Measurements from ENCODE around the gene TREM2. TPM values are rescaled to one million over a fixed set of nuclear protein-coding genes. Genes with fewer than 3 reads are reported as not detected.

The TREM2 gene
- total and polyA plus RNA-seq, 10 of the 15 experiments (the other 5 are each of a cell fraction or from before 2014, with no cell fraction given): not detected

GRCh38 chr6:41197234-41197633 lies 34.3 kb upstream of the TREM2 start (continued):
- TF ChIP-seq YBX1 (IDR thresholded peaks at IDR 0.05): no peak
- TF ChIP-seq ZZZ3 (IDR thresholded peaks at IDR 0.05; ENCODE audit: control insufficient read depth, insufficient read length, low read depth): no peak
- no peak for TF ChIP-seq ZNF687 (IDR thresholded peaks at IDR 0.05)

GRCh38 chr6:41194386-41194785 lies 31.5 kb upstream of the TREM2 start:
- 90% methylated on average over 3 of the region's 3 CpGs for WGBS (ENCODE audit: insufficient coverage, insufficient replicate concordance, low lambda C conversion rate, missing lambda C conversion rate)
- ChIA-PET POLR2A (no interaction called here), RAD21 (ENCODE audit: unreplicated experiment) (no interaction called here), CTCF (interaction anchor here (3.8 kb wide), 1 partner anchor 12 kb away, joined by 26 read pairs; no protein-coding TSS in a partner anchor), SMC1A (ENCODE audit: uncharacterized antibody, unreplicated experiment) (no interaction called here)
- Histone ChIP-seq H4K20me1 (ENCODE audit: control insufficient read depth, insufficient read depth) (no peaks in the 10 kb centered on the region), H3K4me3 (no peak overlapping the region), H3K27ac (ENCODE audit: control insufficient read depth, insufficient read depth) (no peak overlapping the region), H3K9me3 (replicated peaks; ENCODE audit: control insufficient read depth, insufficient read depth, low read length) (peaks cover 17% of the 10 kb centered on the region), H3K9ac (ENCODE audit: control insufficient read depth, insufficient read depth, low read length) (no peak overlapping the region), H3K4me2 (ENCODE audit: control insufficient read depth, insufficient read depth) (no peak overlapping the region), H3K4me1 (ENCODE audit: control insufficient read depth, insufficient read depth, low read length) (0 out of 2 replicates have a peak, but pooled peaks cover 1% of the 10 kb centered on the region), H3K36me3 (ENCODE audit: control insufficient read depth in 2 of 2, insufficient read depth in 2 of 2, low read length in 1 of 2) (peaks cover 0 to 4% of the 10 kb centered on the region in 2 experiments; a peak in 2 of 4 replicates), H2AFZ (ENCODE audit: control insufficient read depth, low read depth, low read length) (no peak overlapping the region), H3K27me3 (replicated peaks in 1 of 2; ENCODE audit: control insufficient read depth in 2 of 2, insufficient read depth in 2 of 2, low read length in 1 of 2) (no peaks in the 10 kb centered on the region; a peak in 1 of 4 replicates), H3K79me2 (ENCODE audit: control insufficient read depth, insufficient read depth, low read length) (no peaks in the 10 kb centered on the region)
- BruUV-seq (replicated peaks): no TSS peak
- in situ Hi-C loops (cut with MboI): no loop called here
- ATAC-seq (no peak), DNase-seq (ENCODE audit: low read depth, low spot score) (no peak), FAIRE-seq (no peak)
- intact Hi-C loops (cut with micrococcal nuclease; ENCODE audit: unreplicated experiment): loop anchor here (5.0 kb wide), 1 partner anchor 123 kb away; no protein-coding TSS in a partner anchor
- TF ChIP-seq MTA3 (IDR thresholded peaks at IDR 0.05; ENCODE audit: borderline replicate concordance, low read length): no peak
- no peak for TF ChIP-seq KLF5 (IDR thresholded peaks at IDR 0.05; ENCODE audit: partially characterized antibody)
- TF ChIP-seq CBX5 (IDR thresholded peaks at IDR 0.05; ENCODE audit: low read depth): no peak
- TF ChIP-seq TAF1 (IDR thresholded peaks at IDR 0.05; ENCODE audit: borderline replicate concordance, low read depth, low read length): no peak
- no peak for TF ChIP-seq CBFB (IDR thresholded peaks at IDR 0.05; ENCODE audit: low read depth)
- no peak for TF ChIP-seq DPF2 (IDR thresholded peaks at IDR 0.05)
